GM12878 (cell line): Measurements from ENCODE around the gene MYOM1. TPM values are rescaled to one million over a fixed set of nuclear protein-coding genes. Genes with fewer than 3 reads are reported as not detected.

ENCODE experiments used
- ATAC-seq: fragments of 200-7000 bp; cut with Tn5 transposase; 3 replicates; pipeline ENCODE4 v1.9.1; 2020; ENCODE audit warnings: mild to moderate bottlenecking, moderate library complexity
- BruUV-seq: library from RNA; stranded (reverse); fragments of 400-500 nt; replicated peaks from 2 replicates; lab custom pipeline; 2021; lab: Mats Ljungman, UMichigan
- CTCF ChIA-PET: fragments of 300-600 bp; sonication (Branson Sonifier 250); formaldehyde crosslinking; extraction: SDS; loops from one replicate; lab custom pipeline; 2021; ENCODE audit warnings: inconsistent platforms; lab: Yijun Ruan, JAX
- POLR2A ChIA-PET: fragments of 350-600 bp; formaldehyde crosslinking; extraction: SDS; loops from one replicate; lab custom pipeline; 2021; ENCODE audit warnings: inconsistent platforms; lab: Charles Lee
- RAD21 ChIA-PET: fragments of 300-600 bp; sonication (Branson Sonifier 250); formaldehyde crosslinking; loops from one replicate; lab custom pipeline; 2023; ENCODE audit warnings: antibody characterized with exemption; ENCODE audit not compliant: unreplicated experiment; lab: Charles Lee
- SMC1A ChIA-PET: fragments of 300-600 bp; sonication (Branson Sonifier 250); formaldehyde crosslinking; loops from one replicate; lab custom pipeline; 2023; ENCODE audit not compliant: unreplicated experiment, uncharacterized antibody; lab: Charles Lee
- DNase-seq: peaks from one replicate; pipeline ENCODE4 v3.0.0-alpha.2; 2011; ENCODE audit warnings: low read depth, low spot score
- FAIRE-seq: peaks from 3 replicates; lab custom pipeline; 2011; peaks lifted over from hg19 to GRCh38; lab: Jason Lieb, UNC
- H2AFZ ChIP-seq: 2 replicates; pipeline ENCODE4 v1.6.0; 2011; ENCODE audit warnings: low read depth, low read length, control low read depth; ENCODE audit not compliant: control insufficient read depth
- H3K27ac ChIP-seq: 2 replicates; pipeline ENCODE4 v1.5.1; 2011; ENCODE audit warnings: control low read depth; ENCODE audit not compliant: control insufficient read depth, insufficient read depth
- H3K27me3 ChIP-seq, 2 experiments: replicated peaks in 1 of 2; 2 replicates each; pipeline versions ENCODE4 v1.6.0 to v1.6.1; 2011; ENCODE audit warnings: low read length in 1 of 2; ENCODE audit not compliant: control insufficient read depth in 2 of 2, insufficient read depth in 2 of 2
- H3K36me3 ChIP-seq, 2 experiments: 2 replicates each; pipeline ENCODE4 v1.5.1; 2011; ENCODE audit warnings: low read length in 1 of 2; ENCODE audit not compliant: control insufficient read depth in 2 of 2, insufficient read depth in 2 of 2
- H3K4me1 ChIP-seq: 2 replicates; pipeline ENCODE4 v1.6.1; 2011; ENCODE audit warnings: mild to moderate bottlenecking, low read length, moderate library complexity, mixed read lengths; ENCODE audit not compliant: control insufficient read depth, insufficient read depth
- H3K4me2 ChIP-seq: 2 replicates; pipeline ENCODE4 v1.6.0; 2011; ENCODE audit warnings: control low read depth; ENCODE audit not compliant: control insufficient read depth, insufficient read depth
- H3K4me3 ChIP-seq: fragments of 200-600 bp; sonication (generic); 2 replicates; pipeline ENCODE4 v1.5.1; 2016
- H3K79me2 ChIP-seq: 2 replicates; pipeline ENCODE4 v1.6.0; 2011; ENCODE audit warnings: low read length; ENCODE audit not compliant: control insufficient read depth, insufficient read depth
- H3K9ac ChIP-seq: 2 replicates; pipeline ENCODE4 v1.8.0; 2011; ENCODE audit warnings: low read length, control low read depth, mixed read lengths; ENCODE audit not compliant: control insufficient read depth, insufficient read depth
- H3K9me3 ChIP-seq: replicated peaks from 3 replicates; pipeline ENCODE4 v1.5.1; 2011; ENCODE audit warnings: mild to moderate bottlenecking, low read length; ENCODE audit not compliant: control insufficient read depth, insufficient read depth
- H4K20me1 ChIP-seq: 2 replicates; pipeline ENCODE4 v1.6.0; 2011; ENCODE audit not compliant: control insufficient read depth, insufficient read depth
- BRCA1 ChIP-seq: IDR thresholded peaks from 2 replicates; pipeline ENCODE4 v1.6.1; 2011; ENCODE audit warnings: low read depth, low read length, improper control_type of control experiment
- CBFB ChIP-seq: IDR thresholded peaks from 2 replicates; pipeline ENCODE4 v1.6.1; 2016; ENCODE audit warnings: antibody characterized with exemption, low read depth
- CBX5 ChIP-seq: sonication (generic); IDR thresholded peaks from 2 replicates; pipeline ENCODE4 v1.6.1; 2016; ENCODE audit warnings: low read depth, moderate library complexity, mild to moderate bottlenecking, inconsistent platforms
- CHD2 ChIP-seq: IDR thresholded peaks from 2 replicates; pipeline ENCODE4 v1.6.1; 2011; ENCODE audit warnings: low read depth, low read length, improper control_type of control experiment, borderline replicate concordance
- CREM ChIP-seq: IDR thresholded peaks from 2 replicates; pipeline ENCODE4 v1.6.1; 2014; ENCODE audit warnings: antibody characterized with exemption, low read depth
- IRF4 ChIP-seq: IDR thresholded peaks from 2 replicates; pipeline ENCODE4 v1.6.1; 2011; ENCODE audit warnings: low read depth, low read length
- NKRF ChIP-seq: fragments of 450-650 bp; conservative IDR thresholded peaks from 2 replicates; pipeline ENCODE4 v1.6.1; 2017; ENCODE audit warnings: mild to moderate bottlenecking, moderate library complexity
- NRF1 ChIP-seq: conservative IDR thresholded peaks from 2 replicates; pipeline ENCODE4 v1.6.1; 2011; ENCODE audit warnings: mild to moderate bottlenecking, low read depth, low read length, improper control_type of control experiment
- PAX8 ChIP-seq: fragments of 450-650 bp; IDR thresholded peaks from 2 replicates; pipeline ENCODE4 v1.6.1; 2017; ENCODE audit warnings: mild to moderate bottlenecking, moderate library complexity
- POLR2AphosphoS5 ChIP-seq: IDR thresholded peaks from 2 replicates; pipeline ENCODE4 v1.6.1; 2011; ENCODE audit warnings: mild to moderate bottlenecking, low read length, inconsistent platforms
- SIN3A ChIP-seq: IDR thresholded peaks from 2 replicates; pipeline ENCODE4 v1.6.1; 2012; ENCODE audit warnings: low read depth, low read length, improper control_type of control experiment
- SMARCA5 ChIP-seq: fragments of 450-650 bp; IDR thresholded peaks from 2 replicates; pipeline ENCODE4 v1.6.1; 2017; ENCODE audit warnings: mild to moderate bottlenecking
- SMC3 ChIP-seq: IDR thresholded peaks from 2 replicates; pipeline ENCODE4 v1.6.1; 2011; ENCODE audit warnings: low read length, improper control_type of control experiment, borderline replicate concordance
- SPI1 ChIP-seq: IDR thresholded peaks from 2 replicates; pipeline ENCODE4 v1.6.1; 2011; ENCODE audit warnings: low read depth, mild to moderate bottlenecking, low read length, moderate library complexity, borderline replicate concordance; ENCODE audit not compliant: insufficient read depth
- SREBF2 ChIP-seq: IDR thresholded peaks from 2 replicates; pipeline ENCODE4 v1.6.1; 2012; ENCODE audit warnings: mild to moderate bottlenecking, low read length
- ZSCAN29 ChIP-seq: fragments of 450-650 bp; IDR thresholded peaks from 2 replicates; pipeline ENCODE4 v1.6.1; 2017; ENCODE audit warnings: mild to moderate bottlenecking, moderate library complexity
- WGBS: methylation state at CpG from one replicate; pipeline ENCODE4 v1.1.6; 2016; ENCODE audit warnings: low lambda C conversion rate; ENCODE audit not compliant: insufficient replicate concordance, insufficient coverage; ENCODE audit errors: missing lambda C conversion rate; 5-methylcytosine and 5-hydroxymethylcytosine counted together
- in situ Hi-C: fragments of 300-500 bp; cut with MboI; formaldehyde crosslinking; loops from 9 replicates; pipeline ENCODE4 v1.14.3; 2018; ENCODE audit warnings: mixed read lengths
- intact Hi-C: fragments of 100-400 bp; cut with micrococcal nuclease; formaldehyde crosslinking; loops from one replicate; pipeline ENCODE4 v1.14.2; 2022; ENCODE audit not compliant: unreplicated experiment
- polyA plus RNA-seq, 11 experiments: library from polyadenylated mRNA; depleted of rRNA in 4 of 11; unstranded in 6 of 11; stranded (reverse) in 5 of 11; fragments of >200 nt; fragmentation: Nextera tagmentation in 4 of 11; fragmentation: Illumina TruSeq in 1 of 11; extraction: Ambion mirVana in 4 of 11; extraction: Trizol in 1 of 11; gene quantifications; 1 replicate in 1 of 11; 2 replicates in 10 of 11; pipeline versions ENCODE4 v1.2.1 to v1.2.3, GENCODE V29; 2011 to 2016; ENCODE audit warnings: inconsistent platforms in 2 of 11, missing spikeins in 2 of 11, low read depth in 1 of 11
- total RNA-seq, 4 experiments: library from RNA; depleted of rRNA in 3 of 4; stranded (reverse); fragments of >200 nt in 3 of 4; fragmentation: Illumina TruSeq in 1 of 4; extraction: Trizol in 1 of 4; gene quantifications; 2 replicates each; pipeline versions ENCODE4 v1.2.1 to v1.2.3, GENCODE V29; 2013 to 2021
- TF ChIP-seq, protein P1 (sequence below), 3 experiments: IDR thresholded peaks in 2 of 3; conservative IDR thresholded peaks in 1 of 3; 2 replicates each; pipeline ENCODE4 v1.5.1; 2011; ENCODE audit warnings: low read depth in 3 of 3, low read length in 3 of 3, mild to moderate bottlenecking in 3 of 3, control low read depth in 2 of 3, moderate library complexity in 2 of 3, inconsistent platforms in 1 of 3, mixed read lengths in 1 of 3; ENCODE audit not compliant: control insufficient read depth in 2 of 3, insufficient read depth in 1 of 3; ENCODE audit errors: extremely low read depth in 1 of 3
- TF ChIP-seq, protein P2 (sequence below): IDR thresholded peaks from 2 replicates; pipeline ENCODE4 v1.6.1; 2011; ENCODE audit warnings: borderline replicate concordance, low read depth, mild to moderate bottlenecking, moderate library complexity, mixed read lengths, low read length; ENCODE audit not compliant: insufficient read depth; ENCODE audit errors: extremely low read length

Gene MYOM1
- total and polyA plus RNA-seq, 10 of the 15 experiments (the other 5 are each of a cell fraction or from before 2014, with no cell fraction given) = 0.06 to 1.0 (median 0.57) TPM

DNA sequence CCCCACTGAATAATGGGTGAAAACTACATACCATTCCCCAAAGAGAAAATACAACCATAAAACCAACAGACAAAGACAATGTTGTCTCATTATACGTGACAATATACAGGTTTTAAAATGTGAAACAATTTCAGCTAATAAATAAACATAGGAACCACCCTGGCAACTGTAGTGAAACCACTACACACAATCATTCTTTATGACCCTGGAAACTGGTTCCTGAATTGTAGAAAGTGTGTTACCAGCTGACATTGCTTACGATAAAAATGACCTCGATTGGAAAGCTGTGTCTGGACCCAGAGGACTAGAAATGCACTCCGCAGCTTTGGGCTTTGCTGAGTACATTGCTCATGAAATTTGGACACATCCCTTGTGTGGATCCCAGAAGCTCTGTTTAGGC is 132.9 kb downstream of the MYOM1 start (continued):
- TF ChIP-seq, protein P1, sequence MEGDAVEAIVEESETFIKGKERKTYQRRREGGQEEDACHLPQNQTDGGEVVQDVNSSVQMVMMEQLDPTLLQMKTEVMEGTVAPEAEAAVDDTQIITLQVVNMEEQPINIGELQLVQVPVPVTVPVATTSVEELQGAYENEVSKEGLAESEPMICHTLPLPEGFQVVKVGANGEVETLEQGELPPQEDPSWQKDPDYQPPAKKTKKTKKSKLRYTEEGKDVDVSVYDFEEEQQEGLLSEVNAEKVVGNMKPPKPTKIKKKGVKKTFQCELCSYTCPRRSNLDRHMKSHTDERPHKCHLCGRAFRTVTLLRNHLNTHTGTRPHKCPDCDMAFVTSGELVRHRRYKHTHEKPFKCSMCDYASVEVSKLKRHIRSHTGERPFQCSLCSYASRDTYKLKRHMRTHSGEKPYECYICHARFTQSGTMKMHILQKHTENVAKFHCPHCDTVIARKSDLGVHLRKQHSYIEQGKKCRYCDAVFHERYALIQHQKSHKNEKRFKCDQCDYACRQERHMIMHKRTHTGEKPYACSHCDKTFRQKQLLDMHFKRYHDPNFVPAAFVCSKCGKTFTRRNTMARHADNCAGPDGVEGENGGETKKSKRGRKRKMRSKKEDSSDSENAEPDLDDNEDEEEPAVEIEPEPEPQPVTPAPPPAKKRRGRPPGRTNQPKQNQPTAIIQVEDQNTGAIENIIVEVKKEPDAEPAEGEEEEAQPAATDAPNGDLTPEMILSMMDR (IDR thresholded peaks at IDR 0.05 in 2 of 3, conservative IDR thresholded peaks at IDR 0.05 in 1 of 3; ENCODE audit: control insufficient read depth in 2 of 3, extremely low read depth in 1 of 3, insufficient read depth in 1 of 3, low read depth in 3 of 3, low read length in 3 of 3) = no peak
- TF ChIP-seq CHD2 = no peak
- no peak for TF ChIP-seq ZSCAN29
- TF ChIP-seq NKRF = no peak

GRCh38 chr18:3085612-3086011 is 134.2 kb downstream of the MYOM1 start:
- ATAC-seq = no peak

More at GRCh38 chr18:3085612-3086011, 134.2 kb downstream of the MYOM1 start:
- POLR2A ChIA-PET = interaction anchor here (1.1 kb wide), 1 partner anchor 9 kb away, joined by 5 read pairs; no protein-coding TSS in a partner anchor
- FAIRE-seq = no peak
- Histone ChIP-seq H2AFZ (no peak overlapping the region), H3K9ac (no peak overlapping the region), H3K4me3 (no peak overlapping the region), H3K4me1 (no peaks in the 10 kb centered on the region), H4K20me1 (no peaks in the 10 kb centered on the region), H3K79me2 (no peaks in the 10 kb centered on the region), H3K9me3 (no peaks in the 10 kb centered on the region), H3K27me3 (no peaks in the 10 kb centered on the region), H3K27ac (no peak overlapping the region), H3K36me3 (no peaks in the 10 kb centered on the region), H3K4me2 (no peak overlapping the region)
- TF ChIP-seq, protein P2, sequence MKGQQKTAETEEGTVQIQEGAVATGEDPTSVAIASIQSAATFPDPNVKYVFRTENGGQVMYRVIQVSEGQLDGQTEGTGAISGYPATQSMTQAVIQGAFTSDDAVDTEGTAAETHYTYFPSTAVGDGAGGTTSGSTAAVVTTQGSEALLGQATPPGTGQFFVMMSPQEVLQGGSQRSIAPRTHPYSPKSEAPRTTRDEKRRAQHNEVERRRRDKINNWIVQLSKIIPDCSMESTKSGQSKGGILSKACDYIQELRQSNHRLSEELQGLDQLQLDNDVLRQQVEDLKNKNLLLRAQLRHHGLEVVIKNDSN = no peak
- TF ChIP-seq NRF1 = no peak
- TF ChIP-seq CREM = no peak
- no peak for TF ChIP-seq SPI1
- no peak for TF ChIP-seq CBX5
- TF ChIP-seq POLR2AphosphoS5 = no peak
- TF ChIP-seq SREBF2 = no peak
- no peak for TF ChIP-seq CBFB
- no peak for TF ChIP-seq SMC3
- no peak for TF ChIP-seq SMARCA5
- TF ChIP-seq SIN3A = no peak
- no peak for TF ChIP-seq BRCA1
- no peak for TF ChIP-seq PAX8
- no peak for TF ChIP-seq IRF4
- RAD21 ChIA-PET = interaction anchor here (1.0 kb wide), 1 partner anchor 91 kb away, joined by 3 read pairs; no protein-coding TSS in a partner anchor
- intact Hi-C loops (no loop called here), in situ Hi-C loops (no loop called here)
- WGBS = 0% methylated on average over 1 of the region's 1 CpG
- CTCF ChIA-PET = interaction anchor here (0.5 to 1.7 kb wide), 5 partner anchors 24 to 100 kb away, joined by 3 to 7 read pairs (median 4); no protein-coding TSS in a partner anchor
- BruUV-seq = no TSS peak
- SMC1A ChIA-PET = interaction anchor here (0.7 kb wide), 1 partner anchor 8 kb away, joined by 3 read pairs; no protein-coding TSS in a partner anchor
- DNase-seq = no peak
